A673 (cell line): ENCODE data around the gene ST6GALNAC6. TPM values are rescaled to one million over a fixed set of nuclear protein-coding genes. Genes with fewer than 3 reads are reported as not detected.

Source experiments
- BruUV-seq: library from RNA; stranded (reverse); fragments of 400-500 nt; replicated peaks from 2 replicates; lab custom pipeline; 2021; lab: Mats Ljungman, UMichigan
- CTCF ChIA-PET: fragments of 300-600 bp; sonication (Branson Sonifier 250); formaldehyde crosslinking; loops from one replicate; lab custom pipeline; 2022; ENCODE audit warnings: antibody characterized with exemption; lab: Charles Lee
- POLR2A ChIA-PET: fragments of 300-600 bp; sonication (Branson Sonifier 250); formaldehyde crosslinking; loops from one replicate; lab custom pipeline; 2022; ENCODE audit warnings: antibody characterized with exemption; ENCODE audit not compliant: low non-redundant PET; lab: Charles Lee
- DNase-seq: peaks from one replicate; pipeline ENCODE4 v3.0.0-alpha.2; 2015; ENCODE audit warnings: low spot score
- H3K27ac ChIP-seq: fragments of 200-600 bp; sonication (generic); 2 replicates; pipeline ENCODE4 v1.5.1; 2016; ENCODE audit warnings: mixed run types, low read depth, mild to moderate bottlenecking, mixed read lengths, antibody characterized with exemption, low read length; ENCODE audit not compliant: poor library complexity, severe bottlenecking
- H3K27me3 ChIP-seq: fragments of 200-600 bp; sonication (generic); replicated peaks from 2 replicates; pipeline ENCODE4 v1.6.1; 2017; ENCODE audit warnings: mixed run types, low read depth, mild to moderate bottlenecking, mixed read lengths, antibody characterized with exemption, low read length; ENCODE audit not compliant: insufficient read depth, poor library complexity
- H3K36me3 ChIP-seq: fragments of 200-600 bp; sonication (generic); 2 replicates; pipeline ENCODE4 v1.6.1; 2016; ENCODE audit warnings: mixed run types, mild to moderate bottlenecking, mixed read lengths, antibody characterized with exemption, low read length; ENCODE audit not compliant: insufficient read depth, poor library complexity, severe bottlenecking
- H3K4me1 ChIP-seq: fragments of 200-600 bp; sonication (generic); 2 replicates; pipeline ENCODE4 v1.6.1; 2017; ENCODE audit warnings: mixed run types, mild to moderate bottlenecking, mixed read lengths, antibody characterized with exemption, low read length; ENCODE audit not compliant: insufficient read depth, poor library complexity, severe bottlenecking
- H3K4me3 ChIP-seq: fragments of 200-600 bp; sonication (generic); 2 replicates; pipeline ENCODE4 v1.5.1; 2016; ENCODE audit warnings: low read depth, mixed run types, mild to moderate bottlenecking, mixed read lengths, low read length; ENCODE audit not compliant: poor library complexity, severe bottlenecking
- H3K9me3 ChIP-seq: fragments of 200-600 bp; sonication (generic); 2 replicates; pipeline ENCODE4 v1.6.1; 2016; ENCODE audit warnings: mixed run types, low read depth, mild to moderate bottlenecking, mixed read lengths, antibody characterized with exemption, low read length; ENCODE audit not compliant: poor library complexity, severe bottlenecking
- EZH2 ChIP-seq: fragments of 200-600 bp; sonication (generic); IDR thresholded peaks from 2 replicates; pipeline ENCODE4 v1.6.1; 2017; ENCODE audit warnings: borderline replicate concordance, low read depth, mild to moderate bottlenecking, mixed read lengths, antibody characterized with exemption, low read length; ENCODE audit not compliant: poor library complexity, severe bottlenecking
- intact Hi-C: fragments of 100-400 bp; cut with micrococcal nuclease; formaldehyde crosslinking; loops from one replicate; pipeline ENCODE4 v1.10.0; 2022; ENCODE audit not compliant: unreplicated experiment
- total RNA-seq: library from RNA; stranded (reverse); gene quantifications from 2 replicates; pipeline ENCODE4 v1.2.3, GENCODE V29; 2021
- TF ChIP-seq, protein P1 (sequence below): fragments of 300-800, 200-600 bp; sonication (generic); conservative IDR thresholded peaks from 2 replicates; pipeline ENCODE4 v1.5.1; 2017; ENCODE audit warnings: low read depth, mild to moderate bottlenecking, antibody characterized with exemption, low read length, moderate library complexity, mixed read lengths

Gene ST6GALNAC6
- total RNA-seq, 1 experiment from 2014 or later, result 34.7 TPM

GRCh38 chr9:127937388-127938297, 38.2 kb upstream of the ST6GALNAC6 start, which contains the start of gene DPM2:
Gene DPM2, minus strand, starts transcription at chr9:127937854. Its CDS starts 34 bp downstream, at chr9:127937820.
- peak; percentile 95 for DNase-seq
- TF ChIP-seq, protein P1, sequence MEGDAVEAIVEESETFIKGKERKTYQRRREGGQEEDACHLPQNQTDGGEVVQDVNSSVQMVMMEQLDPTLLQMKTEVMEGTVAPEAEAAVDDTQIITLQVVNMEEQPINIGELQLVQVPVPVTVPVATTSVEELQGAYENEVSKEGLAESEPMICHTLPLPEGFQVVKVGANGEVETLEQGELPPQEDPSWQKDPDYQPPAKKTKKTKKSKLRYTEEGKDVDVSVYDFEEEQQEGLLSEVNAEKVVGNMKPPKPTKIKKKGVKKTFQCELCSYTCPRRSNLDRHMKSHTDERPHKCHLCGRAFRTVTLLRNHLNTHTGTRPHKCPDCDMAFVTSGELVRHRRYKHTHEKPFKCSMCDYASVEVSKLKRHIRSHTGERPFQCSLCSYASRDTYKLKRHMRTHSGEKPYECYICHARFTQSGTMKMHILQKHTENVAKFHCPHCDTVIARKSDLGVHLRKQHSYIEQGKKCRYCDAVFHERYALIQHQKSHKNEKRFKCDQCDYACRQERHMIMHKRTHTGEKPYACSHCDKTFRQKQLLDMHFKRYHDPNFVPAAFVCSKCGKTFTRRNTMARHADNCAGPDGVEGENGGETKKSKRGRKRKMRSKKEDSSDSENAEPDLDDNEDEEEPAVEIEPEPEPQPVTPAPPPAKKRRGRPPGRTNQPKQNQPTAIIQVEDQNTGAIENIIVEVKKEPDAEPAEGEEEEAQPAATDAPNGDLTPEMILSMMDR, result no peak
- TF ChIP-seq EZH2, result no peak
- intact Hi-C loops, result no loop called here
- ChIA-PET POLR2A (no interaction called here), CTCF (no interaction called here)
- H3K27ac ChIP-seq, result peak within 1 kb of the TSS; percentile 53
- peak within 1 kb of the TSS; percentile 87 for H3K4me3 ChIP-seq
- no peaks in the 10 kb centered on the region for H3K27me3 ChIP-seq
- peaks cover 13% of the 10 kb centered on the region for H3K4me1 ChIP-seq
- peaks cover 17% of the 10 kb centered on the region for H3K36me3 ChIP-seq
- TSS peak; percentile 74 for BruUV-seq
- no peaks in the 10 kb centered on the region for H3K9me3 ChIP-seq

DNA sequence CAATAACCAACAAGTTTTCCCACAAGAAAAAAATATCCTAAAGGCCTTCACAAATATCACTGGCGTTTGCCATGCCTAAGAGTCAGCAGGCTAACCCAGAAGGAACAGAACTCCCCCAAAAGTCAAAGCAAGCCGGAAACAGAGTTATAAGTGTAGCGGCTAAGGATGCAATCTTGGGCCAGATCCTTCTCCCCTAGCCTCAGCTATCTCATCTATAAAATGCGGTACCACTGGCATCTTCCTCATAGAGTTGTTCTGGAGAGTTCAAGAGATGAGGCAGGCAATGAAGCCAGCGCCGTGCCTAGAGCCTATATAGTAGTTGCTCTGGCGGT, 37.6 kb upstream of the ST6GALNAC6 start:
- no peaks in the 10 kb centered on the region for H3K27me3 ChIP-seq
- intact Hi-C loops, result no loop called here
- H3K9me3 ChIP-seq, result no peaks in the 10 kb centered on the region
- peak overlapping the region; percentile 53 for H3K27ac ChIP-seq
- DNase-seq, result no peak
- no TSS peak for BruUV-seq
- TF ChIP-seq EZH2, result no peak
- TF ChIP-seq, protein P1, result no peak
- peaks cover 13% of the 10 kb centered on the region for H3K4me1 ChIP-seq
- ChIA-PET CTCF (no interaction called here), POLR2A (no interaction called here)
- peaks cover 11% of the 10 kb centered on the region for H3K36me3 ChIP-seq
- peak overlapping the region; percentile 87 for H3K4me3 ChIP-seq

DNA sequence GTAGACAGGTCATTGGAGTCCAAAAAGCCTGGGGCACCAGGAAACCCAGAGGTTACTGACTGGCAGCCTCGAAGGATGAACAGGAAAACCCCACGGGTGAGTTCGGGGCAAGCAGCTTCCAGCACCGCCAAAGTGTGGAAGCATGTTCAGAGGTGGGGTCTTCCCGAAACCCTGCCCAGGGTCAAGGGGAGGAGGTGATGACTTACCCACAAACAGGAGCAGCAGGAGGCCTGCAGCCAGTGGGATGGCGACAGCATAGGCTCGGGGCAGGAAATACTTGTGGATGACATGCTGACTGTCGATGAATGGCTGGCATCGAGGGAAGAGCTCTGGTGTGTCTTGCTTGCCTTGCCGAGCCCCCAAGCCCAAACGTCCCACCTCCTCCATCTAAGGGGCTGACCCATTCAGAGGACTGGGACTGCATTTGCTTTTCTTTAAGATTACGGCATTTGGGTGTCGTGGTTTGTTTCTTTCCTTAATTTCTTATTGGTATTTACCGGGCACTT, 37.0 kb upstream of the ST6GALNAC6 start:
- no TSS peak for BruUV-seq
- H3K4me1 ChIP-seq, result peaks cover 16% of the 10 kb centered on the region
- peak overlapping the region; percentile 87 for H3K4me3 ChIP-seq
- peaks cover 6% of the 10 kb centered on the region for H3K36me3 ChIP-seq
- no peaks in the 10 kb centered on the region for H3K9me3 ChIP-seq
- no peak overlapping the region for H3K27ac ChIP-seq
- ChIA-PET POLR2A (no interaction called here), CTCF (no interaction called here)
- no peak for TF ChIP-seq EZH2
- TF ChIP-seq, protein P1, result no peak
- H3K27me3 ChIP-seq, result no peaks in the 10 kb centered on the region
- DNase-seq, result no peak
- intact Hi-C loops, result no loop called here
